ENCODE measurements around the gene DPEP2. TPM values are rescaled to one million over a fixed set of nuclear protein-coding genes. Genes with fewer than 3 reads are reported as not detected.
A peak's percentile ranks its signal among the peaks of the same experiment; 100 is the strongest.
"Not testable (repeated sequence)": the region's sequence is repeated elsewhere in the genome, so short reads cannot be mapped to it uniquely, and the experiment has no call there.

The DPEP2 gene
- total RNA-seq, 1 donor from 2014 or later = 7.0 TPM

DNA sequence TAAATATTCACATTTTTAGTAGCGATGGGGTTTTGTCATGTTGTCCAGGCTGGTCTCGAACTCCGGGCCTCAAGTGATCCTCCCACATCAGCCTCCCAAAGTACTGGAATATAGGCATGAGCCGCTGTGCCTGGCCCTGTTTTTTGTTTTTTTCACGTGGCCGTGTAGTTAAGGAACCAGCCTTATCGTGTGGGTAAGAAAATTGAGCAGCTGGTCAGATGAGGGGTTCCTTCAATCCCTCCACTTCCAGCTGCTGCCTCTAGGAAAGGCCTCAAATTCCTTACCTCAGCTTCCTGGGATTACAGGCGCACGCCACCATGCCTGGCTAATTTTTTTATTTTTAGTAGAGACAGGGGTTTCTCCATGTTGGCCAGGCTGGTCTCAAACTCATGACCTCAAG lies 5.9 kb upstream of the DPEP2 start:
- no peak for DNase-seq (ENCODE audit: low spot score)

DNA sequence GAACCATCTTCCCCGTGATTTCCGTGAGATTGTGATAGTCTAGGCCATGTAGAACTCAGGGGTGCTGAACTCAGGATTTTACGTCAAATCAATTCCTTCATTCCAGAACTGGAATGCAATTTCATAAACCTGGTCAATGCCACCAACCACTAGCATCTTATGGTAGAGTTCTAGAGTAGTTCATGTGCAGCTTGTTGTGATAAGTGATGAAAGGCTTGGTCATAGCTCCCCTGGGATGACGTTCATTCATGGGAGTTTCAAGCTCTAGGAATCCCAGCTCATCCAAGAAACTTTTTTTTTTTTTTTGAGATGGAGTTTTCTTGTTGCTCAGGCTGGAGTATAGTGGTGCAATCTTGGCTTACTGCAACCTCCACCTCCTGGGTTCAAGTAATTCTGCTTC lies 3.7 kb upstream of the DPEP2 start:
- DNase-seq (ENCODE audit: low spot score) = no peak

DNA sequence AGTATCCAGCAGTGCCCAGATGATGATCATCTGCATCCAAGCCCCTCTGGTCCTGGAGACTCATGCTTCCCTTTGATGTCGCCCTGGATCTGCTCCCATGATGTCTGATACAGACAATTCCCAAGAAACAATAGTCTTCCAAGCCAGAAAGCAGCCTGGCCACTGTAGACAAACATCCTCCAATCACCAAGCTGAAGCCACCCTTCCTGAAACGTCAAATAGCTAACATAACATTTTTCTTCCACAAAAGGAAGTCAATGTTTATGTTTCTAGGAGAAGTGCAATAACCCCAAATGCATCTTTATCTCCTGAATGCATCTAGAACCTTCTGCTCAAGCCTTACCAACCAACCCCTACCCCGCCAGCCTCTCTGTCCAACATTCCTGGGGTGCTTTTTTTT lies 1.2 kb upstream of the DPEP2 start:
- DNase-seq (ENCODE audit: low spot score) = no peak

DNA sequence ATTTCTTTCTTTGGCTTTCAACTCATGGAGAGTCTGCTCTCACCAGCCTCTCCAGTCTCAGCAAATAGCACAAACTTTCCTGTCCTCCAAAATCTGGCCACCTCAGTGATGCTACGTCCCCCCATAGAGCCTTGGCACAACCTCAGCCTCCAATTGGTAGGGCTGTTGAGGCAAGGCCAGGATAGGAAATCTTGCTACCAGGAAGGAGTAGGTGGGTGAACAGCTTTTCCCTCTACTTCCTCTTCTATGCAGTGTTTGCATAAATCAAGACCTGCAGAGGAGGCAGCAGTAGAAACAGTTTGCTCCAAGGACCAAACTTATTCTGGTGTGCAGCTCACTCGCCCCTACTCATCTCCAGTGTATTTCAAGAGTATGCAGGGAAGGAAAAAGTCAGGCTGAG lies 701 bp upstream of the DPEP2 start:
- no peak for DNase-seq (ENCODE audit: low spot score)

DNA sequence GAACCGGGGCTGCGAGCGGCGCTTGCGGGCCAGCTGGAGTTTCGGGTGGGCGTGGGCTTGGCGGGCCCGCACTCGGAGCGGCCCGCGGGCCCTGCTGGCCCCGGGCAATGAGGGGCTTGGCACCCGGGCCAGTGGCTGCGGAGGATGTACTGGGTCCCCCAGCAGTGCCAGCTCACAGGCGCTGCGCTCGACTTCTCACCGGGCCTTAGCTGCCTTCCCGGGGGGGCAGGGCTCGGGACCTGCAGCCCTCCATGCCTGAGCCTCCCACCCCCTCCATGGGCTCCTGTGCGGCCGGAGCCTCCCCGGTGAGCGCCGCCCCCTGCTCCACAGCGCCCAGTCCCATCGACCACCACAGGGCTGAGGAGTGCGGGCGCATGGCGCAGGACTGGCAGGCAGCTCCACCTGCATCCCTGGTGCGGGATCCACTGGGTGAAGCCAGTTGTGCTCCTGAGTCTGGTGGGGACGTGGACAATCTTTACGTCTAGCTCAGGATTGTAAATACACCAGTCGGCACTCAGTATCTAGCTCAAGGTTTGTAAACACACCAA lies 979 bp downstream of the DPEP2 start:
- DNase-seq (ENCODE audit: low spot score) = not testable (repeated sequence)

DNA sequence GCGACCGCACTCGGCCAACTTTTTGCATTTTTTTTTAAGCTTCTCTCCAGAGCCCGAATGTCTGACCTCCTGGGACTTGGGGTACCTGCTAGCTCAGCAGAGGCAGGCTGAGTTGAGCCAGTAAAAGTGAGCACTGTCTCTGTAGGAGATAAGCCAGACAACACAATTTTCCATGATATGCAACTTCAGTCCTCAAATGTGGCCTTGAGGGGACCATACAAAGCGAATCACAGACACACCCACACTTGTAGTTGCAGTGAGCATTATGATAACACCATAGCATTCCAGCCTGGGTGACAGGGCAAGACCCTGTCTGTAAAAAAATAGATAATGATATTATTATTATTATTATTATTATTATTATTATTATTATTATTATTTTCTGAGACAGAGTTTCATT lies 2.6 kb downstream of the DPEP2 start:
- DNase-seq (ENCODE audit: low spot score) = no peak

DNA sequence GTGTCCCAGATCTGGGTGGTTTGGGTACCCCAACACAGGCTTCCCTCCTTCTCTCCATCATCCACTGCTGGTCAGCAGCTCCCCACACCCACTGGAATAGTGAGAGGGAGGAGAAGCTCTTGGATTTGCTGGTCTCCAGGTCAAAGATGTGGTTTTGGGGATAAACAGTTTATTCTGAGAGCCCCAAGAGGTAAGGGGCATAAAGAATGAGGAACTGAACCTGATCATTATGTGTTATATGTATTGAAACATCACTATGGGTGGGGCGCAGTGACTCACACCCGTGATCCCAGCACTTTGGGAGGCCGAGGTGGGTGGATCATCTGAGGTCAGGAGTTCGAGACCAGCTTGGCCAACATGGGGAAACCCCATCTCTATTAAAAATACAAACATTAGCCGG lies 3.9 kb downstream of the DPEP2 start:
- DNase-seq (ENCODE audit: low spot score) = no peak

DNA sequence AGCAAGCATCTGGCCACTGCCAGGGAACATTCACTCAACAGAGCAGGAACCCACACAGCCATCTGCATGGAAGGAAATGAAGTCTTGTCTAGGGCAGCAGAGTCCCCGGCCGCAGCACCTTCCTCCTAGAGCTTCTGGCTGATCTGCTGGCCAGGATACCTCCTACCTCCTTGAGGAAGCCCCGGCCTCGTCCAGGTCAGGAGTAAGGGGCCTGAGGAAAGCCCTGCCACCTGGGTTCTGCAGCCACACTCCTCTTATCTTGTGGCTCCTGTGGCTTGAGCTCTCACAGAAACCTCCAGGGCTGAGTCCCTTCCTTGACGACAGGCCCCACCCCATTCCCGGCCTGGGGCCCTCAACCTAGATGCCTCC lies 5.3 kb downstream of the DPEP2 start:
- not testable (repeated sequence) for DNase-seq (ENCODE audit: low spot score)

DNA sequence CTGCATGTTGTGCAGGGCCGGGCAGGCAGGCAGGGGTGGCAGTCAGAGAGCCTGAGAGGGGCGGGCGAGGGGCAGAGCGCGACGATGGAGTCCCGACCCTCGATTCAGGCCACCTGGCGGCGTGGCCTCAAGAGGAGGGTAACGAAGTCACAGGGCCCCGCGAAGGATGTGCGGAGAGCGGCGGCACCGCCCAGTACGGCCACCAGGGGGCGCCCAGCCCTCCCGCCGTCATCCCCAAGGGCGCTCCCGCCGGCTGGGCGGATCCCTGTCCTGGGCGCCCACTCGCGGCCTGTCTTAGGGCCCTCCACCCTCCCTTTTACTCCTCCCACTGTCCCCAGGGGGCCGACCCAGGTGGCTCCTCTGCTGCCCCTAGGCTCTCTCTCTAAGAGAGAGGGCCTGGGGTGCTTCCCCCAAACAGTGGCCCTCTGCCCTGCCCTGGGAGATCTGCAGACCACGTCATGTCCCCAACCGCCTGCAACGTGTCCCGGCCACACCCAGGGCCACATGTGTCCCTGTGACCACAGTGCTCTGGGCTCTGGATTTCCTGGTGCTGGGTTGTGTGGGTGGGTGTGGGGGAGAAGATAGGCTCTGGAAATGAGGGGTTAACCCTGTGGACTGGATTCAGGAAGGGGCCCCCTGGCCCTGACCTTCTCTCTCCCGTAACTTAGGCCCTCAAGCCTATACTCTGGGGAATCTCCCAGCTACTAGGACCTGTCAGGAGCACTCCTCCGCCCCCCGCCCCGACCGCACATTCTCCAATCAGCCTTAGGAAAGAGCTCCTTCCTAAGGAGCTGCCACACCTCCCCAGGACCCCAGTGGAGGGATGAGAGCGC lies 5.9 kb downstream of the DPEP2 start:
- DNase-seq (ENCODE audit: low spot score) = peak; percentile 78

DNA sequence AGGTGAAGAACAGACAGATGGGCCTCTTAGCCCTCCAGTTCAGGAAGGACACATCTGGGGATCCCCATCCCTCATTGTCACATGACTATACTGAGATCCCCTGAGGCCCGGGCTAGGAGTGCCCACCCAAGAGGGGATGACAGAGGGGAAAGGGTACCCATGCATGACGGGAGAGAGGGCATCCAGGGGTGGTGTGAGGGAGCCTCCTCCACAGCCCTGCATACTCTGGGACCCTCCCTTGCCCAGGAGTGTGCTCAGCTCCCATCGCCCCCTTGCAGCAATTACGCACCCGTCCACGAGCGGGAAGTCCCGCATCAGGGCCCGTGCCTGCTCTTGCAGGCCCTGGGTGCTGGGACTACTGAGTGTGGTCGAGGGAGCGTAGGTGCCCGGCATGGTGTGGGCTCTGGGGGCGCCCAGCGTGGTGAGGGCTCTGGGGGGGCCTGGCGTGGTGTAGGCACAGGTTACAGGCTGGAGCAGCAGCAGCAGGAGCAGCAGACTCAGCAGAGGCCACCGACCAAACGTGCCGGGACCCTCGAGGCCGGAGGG lies 6.5 kb downstream of the DPEP2 start:
- no peak for DNase-seq (ENCODE audit: low spot score)

DNA sequence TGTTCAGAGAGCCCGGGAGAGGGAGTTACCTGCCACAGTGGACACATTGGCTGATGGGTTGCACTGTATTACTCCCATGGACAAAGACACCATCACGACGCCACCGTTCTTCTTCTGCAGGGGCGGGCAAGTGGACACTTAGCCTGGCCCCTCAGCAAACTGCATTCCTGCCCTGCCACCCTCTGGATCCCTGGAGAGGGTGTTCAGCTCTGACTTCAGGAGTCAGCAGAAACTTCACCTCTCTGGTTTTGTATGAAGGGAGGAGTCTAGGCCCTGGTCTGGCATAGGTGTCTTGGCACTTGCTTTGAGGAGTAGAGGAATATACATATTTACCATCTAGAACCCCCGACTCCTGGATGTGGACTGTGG lies 9.3 kb downstream of the DPEP2 start:
- no peak for DNase-seq (ENCODE audit: low spot score)

DNA sequence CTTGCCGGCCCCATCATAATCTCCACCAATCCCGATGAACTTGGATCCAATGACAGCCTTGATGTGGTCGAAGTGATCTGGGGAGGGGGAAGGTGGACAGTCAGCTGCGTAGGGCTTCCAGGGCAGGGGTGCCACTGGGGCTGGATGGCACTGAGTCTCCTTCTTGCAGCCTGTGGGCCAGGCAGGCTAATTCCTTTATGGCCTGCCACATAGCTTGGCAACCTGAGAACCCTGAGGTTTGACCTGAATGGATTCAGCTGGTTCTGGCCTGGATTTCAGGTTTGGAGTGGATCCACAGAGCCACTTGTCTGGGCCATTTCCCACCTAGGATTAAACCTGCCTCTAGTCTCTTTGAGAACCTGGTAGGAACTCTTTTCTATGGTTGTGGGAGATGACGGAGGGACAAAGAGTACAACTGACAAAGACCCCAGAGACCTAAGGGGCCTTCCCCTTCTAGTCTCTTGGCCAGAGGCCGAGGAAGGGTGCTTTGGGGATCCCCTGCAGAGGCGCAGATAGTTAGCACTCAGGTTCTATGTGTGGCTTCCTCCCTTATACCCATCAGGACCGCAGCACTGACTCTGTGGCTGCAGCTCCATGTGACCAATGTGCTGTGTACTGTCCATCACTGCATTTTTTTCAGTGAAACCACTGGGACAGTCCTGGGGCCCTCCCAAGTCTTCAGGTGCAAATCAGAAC lies 9.8 kb downstream of the DPEP2 start:
- no peak for DNase-seq (ENCODE audit: low spot score)

DNA sequence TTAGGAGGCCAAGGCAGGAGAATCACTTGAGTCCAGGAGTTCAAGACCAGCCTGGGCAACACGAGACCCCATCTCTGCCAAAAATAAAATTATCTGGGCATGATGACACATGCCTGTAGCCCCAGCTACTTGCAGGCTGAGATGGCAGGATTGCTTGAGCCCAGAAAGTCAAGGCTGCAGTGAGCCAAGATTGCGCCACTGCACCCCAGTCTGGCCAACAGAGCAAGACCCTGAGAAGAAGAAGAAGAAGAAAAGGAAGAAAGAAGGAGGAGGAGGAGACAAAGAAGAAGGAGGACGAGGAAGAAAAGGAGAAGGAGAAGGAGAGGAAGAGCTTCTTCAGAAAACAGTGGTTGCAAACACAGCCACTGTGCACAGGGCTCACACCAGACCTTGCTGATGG lies 10.6 kb downstream of the DPEP2 start:
- DNase-seq (ENCODE audit: low spot score) = no peak

DNA sequence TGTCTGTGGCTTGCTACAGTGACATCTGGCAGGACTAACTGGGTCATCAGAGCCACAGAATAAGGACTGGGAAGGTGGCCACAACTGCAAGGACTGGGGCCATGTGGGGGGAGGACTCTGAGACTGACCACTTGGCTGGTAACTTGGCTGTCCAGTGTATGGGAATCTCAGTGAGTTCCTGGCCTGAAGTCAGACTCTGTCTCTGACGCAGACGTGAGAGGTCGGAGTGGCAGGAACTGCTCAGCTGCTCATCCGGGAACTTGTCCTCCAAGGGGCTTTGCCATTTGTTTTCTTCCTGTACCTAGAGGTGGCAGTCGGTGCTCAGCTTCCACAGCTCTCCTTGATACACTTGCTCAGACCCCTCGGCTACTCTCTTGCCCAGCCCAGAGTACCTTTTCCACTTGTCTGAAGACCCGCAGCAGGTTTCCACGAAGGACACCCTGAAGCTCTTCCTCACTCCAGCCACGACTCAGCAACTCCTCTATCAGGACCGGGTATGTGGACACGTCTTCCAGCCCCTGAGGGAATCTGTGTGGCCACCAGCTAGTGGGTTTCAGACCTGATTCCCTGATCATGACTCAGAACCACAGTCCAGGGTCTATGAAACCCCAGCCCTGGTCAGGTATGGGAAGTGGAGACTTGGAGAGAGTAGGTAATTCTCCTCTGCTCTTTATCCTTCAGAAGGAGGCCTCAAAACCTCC lies 11.7 kb downstream of the DPEP2 start:
- DNase-seq (ENCODE audit: low spot score) = no peak

DNA sequence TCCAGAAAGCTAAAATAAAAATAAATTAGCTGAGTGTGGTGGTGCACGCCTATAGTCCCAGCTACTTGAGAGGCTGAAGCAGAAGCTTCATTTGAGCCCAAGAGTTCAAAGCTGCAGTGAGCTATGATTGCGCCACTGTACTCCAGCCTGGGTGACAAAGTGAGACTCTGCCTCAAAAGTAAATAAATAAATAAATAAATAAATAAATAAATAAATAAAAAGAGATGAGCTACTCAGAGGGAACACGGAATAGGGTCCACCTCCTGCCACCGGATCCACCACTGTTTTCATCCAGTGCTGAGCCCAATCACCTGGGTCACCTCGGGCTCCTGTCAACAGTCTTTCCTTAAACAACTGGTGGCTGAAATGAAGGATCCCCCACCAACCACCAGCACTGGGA lies 12.3 kb downstream of the DPEP2 start:
- DNase-seq (ENCODE audit: low spot score) = no peak

DNA sequence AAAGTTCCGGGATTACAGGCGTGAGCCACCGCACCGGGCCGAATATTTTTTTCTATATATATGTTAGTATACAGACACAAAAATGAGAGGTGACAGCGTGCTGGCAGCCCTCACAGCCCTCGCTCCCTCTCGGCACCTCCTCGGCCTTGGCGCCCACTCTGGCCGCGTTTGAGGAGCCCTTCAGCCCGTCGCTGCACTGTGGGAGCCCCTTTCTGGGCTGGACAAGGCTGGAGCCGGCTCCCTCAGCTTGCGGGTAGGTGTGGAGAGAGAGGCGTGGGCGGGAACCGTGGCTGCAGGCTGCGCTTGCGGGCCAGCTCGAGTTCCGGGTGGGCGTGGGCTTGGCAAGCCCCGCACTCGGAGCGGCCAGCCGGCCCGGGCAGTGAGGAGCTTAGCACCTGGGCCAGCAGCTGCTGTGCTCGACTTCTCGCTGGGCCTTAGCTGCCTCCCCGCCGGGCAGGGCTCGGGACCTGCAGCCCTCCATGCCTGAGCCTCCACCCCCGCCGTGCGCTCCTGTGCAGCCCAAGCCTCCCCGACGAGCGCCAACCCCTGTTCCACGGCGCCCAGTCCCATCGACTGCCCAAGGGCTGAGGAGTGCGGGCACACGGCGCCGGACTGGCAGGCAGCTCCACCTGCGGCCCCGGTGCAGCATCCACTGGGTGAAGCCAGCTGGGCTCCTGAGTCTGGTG lies 17.1 kb downstream of the DPEP2 start:
- no peak for DNase-seq (ENCODE audit: low spot score)

DNA sequence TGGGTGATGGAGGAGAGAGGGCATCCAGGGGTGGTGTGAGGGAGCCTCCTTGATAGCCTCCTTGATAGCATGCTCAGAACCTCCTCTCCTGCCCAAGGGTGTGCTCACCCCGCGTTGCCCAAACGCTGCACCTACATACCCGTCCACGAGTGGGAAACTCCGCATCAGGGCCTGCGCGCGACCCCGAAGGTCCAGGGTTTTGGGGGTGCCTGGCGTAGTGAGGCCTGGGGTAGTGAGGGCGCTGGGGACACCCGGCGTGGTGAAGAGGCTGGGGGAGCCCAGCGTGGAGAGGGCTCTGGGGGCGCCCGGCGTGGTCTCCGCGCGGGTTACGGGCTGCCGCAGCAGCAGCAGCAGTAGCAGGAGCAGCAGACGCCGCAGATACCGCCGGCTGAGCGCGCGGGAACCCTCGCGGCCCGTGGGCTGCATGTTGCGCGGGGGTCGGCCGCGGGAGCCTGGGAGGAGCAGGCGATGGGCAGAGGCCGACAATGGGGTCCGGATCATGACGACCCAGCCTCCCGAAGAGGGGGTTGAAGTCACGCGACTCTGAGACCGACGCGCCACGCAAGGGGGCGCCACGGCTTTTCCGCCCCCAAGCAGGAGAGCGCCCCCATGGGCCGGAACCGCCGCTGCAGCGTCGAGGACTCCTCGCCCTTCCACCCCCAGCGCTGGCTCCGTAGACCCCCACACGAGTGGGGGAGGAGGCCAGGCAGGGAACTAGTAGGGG lies 19.2 kb downstream of the DPEP2 start, which contains the start of gene DPEP3:
Gene DPEP3 (minus strand): TSS at position 545 of the 724 bp plus-strand sequence. CDS start 119 bp downstream, at position 426.
- DNase-seq (ENCODE audit: low spot score) = no peak

DNA sequence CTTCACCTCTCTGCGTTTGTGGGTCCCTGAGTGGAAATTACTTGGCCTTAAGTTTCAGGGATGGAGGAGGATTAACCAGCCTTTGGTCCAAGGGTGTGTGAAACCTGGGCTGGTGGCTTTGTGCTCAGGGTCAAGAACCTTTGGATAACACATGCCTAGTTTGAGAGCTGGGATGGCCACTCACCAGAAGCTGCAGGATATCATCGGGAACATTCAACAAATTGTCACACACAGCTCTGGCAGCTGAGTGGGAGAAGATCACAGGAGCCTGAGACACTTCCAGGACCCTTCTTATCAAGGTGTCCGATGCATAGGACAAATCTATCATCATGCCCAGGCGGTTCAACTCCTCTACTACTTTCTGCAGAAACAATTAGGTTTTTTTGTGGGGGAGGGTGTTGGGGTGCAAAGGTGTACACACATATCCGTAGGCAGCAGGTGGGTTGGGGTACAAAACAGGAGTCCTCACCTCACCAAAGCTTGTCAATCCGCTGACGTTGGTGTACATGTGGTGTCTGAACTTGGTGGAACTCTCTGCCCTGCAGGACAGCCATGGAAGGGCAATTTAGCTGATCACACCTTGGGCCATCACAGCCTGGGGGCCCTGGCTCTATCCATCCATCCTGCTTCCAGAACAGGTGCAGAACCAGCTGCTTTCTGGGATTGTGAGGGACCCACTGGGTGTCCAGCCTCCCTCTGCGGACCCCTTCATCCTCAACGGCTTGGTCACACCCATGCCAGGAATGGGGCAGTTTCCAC lies 21.6 kb downstream of the DPEP2 start:
- no peak for DNase-seq (ENCODE audit: low spot score)

DNA sequence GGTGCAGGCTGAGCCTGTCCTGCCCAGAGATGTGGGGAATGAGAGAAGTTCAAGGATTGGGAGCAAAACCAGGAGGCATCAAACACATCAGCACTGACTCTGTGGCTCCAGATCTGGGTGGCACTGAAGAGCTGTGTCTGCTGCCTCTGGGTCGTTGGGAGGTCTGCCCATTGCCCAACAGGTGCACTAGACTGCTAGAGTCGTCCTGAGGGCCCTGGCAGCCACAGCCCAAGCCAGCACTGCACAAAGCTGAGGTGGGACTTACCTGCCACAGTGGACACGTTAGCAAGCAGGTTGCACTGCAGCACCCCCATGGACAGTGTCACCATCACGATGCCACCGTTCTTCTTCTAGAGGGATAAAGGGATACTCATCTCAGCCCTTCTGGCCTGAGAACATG lies 22.3 kb downstream of the DPEP2 start:
- no peak for DNase-seq (ENCODE audit: low spot score)

DNA sequence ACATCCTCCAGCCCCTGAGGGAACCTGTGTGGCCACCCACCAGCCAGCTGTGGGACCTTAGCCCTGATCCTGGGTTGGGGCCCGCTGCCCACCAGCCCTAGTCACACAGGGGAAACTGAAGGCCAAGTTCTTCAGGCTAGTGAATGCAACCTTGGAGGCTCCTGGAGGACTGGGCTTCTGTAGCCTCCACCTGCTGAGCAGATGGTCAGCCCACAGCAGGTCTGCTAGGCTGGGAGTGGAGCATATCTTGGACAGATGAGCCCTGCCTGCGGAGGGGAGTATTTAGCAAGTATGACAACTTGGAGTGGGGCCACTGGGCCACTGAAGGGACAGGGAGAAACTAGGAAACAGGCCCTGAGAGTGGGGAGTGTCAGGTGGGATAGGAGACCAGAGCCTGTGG lies 23.1 kb downstream of the DPEP2 start:
- no peak for DNase-seq (ENCODE audit: low spot score)

Data from ureter (tissue), 1 donor.